Measurements from ENCODE around the gene CDC42EP5. TPM values are rescaled to one million over a fixed set of nuclear protein-coding genes. Genes with fewer than 3 reads are reported as not detected.
A peak's percentile ranks its signal among the peaks of the same experiment; 100 is the strongest.
"Not testable (repeated sequence)": the region's sequence is repeated elsewhere in the genome, so short reads cannot be mapped to it uniquely, and the experiment has no call there.

The CDC42EP5 gene
- total and polyA plus RNA-seq, 7 experiments from 2014 or later, result not detected

DNA sequence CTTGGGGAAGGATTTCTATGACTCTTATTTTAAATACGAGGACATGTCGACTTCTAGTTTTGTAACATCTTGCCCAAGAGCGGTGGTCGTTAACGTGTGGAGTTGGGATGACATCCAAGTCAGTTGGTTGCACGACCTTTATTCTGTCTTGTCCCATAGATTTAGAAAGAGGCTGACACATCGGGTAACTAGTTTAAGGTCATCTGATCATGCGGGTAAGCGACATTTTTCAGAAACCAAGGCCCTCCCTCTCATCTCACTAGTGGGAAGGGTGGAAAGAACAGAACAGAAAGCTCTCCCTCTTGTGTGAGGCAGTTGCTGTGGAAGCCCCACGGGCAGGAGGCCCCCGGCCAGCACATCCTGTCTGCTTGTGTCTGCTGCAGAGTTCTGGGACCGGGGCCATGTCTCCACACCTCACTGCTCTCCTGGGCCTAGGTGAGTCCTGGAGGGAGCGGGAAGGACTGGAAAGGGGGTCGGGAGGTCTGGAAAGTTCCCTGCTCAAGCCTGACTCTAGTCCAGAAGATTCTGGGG lies 29.5 kb upstream of the CDC42EP5 start, which contains the start of gene LAIR2:
Gene LAIR2 (plus strand): TSS at position 314 of the 531 bp plus-strand sequence. CDS start 88 bp downstream, at position 402.
- peak within 1 kb of the TSS in 1 of 9 donors; percentile 49 for H3K27ac Mint-ChIP-seq
- no peaks in the 10 kb centered on the region for H3K36me3 ChIP-seq (ENCODE audit: control insufficient read depth in 2 of 3, insufficient read depth in 3 of 3, low read length in 3 of 3)
- H3K9me3 ChIP-seq (ENCODE audit: control insufficient read depth in 2 of 3, low read length in 3 of 3), result no peaks in the 10 kb centered on the region
- intact Hi-C loops (cut with micrococcal nuclease), result no loop called here
- POLR2A ChIA-PET, result no interaction called here
- no peaks in the 10 kb centered on the region for H3K27me3 ChIP-seq (ENCODE audit: control insufficient read depth in 2 of 2, insufficient read depth in 2 of 2, low read length in 2 of 2)
- peaks cover 14 to 25% (median 21%) of the 10 kb centered on the region in 5 donors for H3K27me3 Mint-ChIP-seq
- H3K9me3 Mint-ChIP-seq, result peaks cover 0 to 2% (median 0%) of the 10 kb centered on the region in 11 donors
- H3K4me3 ChIP-seq (ENCODE audit: low read length), result no peak within 1 kb of the TSS
- peaks cover 0 to 4% (median 0%) of the 10 kb centered on the region in 5 donors for H3K36me3 Mint-ChIP-seq
- CTCF ChIA-PET, result no interaction called here
- ATAC-seq (no peak), DNase-seq (peak in 2 of 9 donors; percentile 6 to 32)
- H3K27ac ChIP-seq (ENCODE audit: low read depth, low read length), result no peak within 1 kb of the TSS
- H3K4me1 ChIP-seq (ENCODE audit: control insufficient read depth in 2 of 2, insufficient read depth in 2 of 2, low read length in 2 of 2), result peaks cover 5 to 14% of the 10 kb centered on the region in 2 donors
- peaks cover 11 to 43% (median 20%) of the 10 kb centered on the region in 7 donors for H3K4me1 Mint-ChIP-seq
- peak within 1 kb of the TSS in 2 of 10 donors; percentile 21 to 72 for H3K4me3 Mint-ChIP-seq

DNA sequence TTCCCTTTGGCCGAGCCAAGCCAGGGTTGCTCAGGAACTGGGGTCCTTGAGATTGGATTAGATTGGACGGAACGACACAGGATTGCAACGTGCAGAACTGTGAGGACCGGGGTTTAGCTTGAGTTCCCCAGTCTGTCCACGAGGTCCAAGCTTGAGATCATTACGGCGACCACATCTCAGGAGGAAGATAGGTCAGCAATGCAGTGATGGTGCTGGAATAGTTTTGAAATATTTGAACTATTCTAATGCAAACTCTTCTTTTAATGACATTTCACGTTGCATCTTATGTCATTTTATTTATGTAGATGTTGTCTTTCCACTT lies 25.3 kb upstream of the CDC42EP5 start:
- POLR2A ChIA-PET; H3K4me3 ChIP-seq (ENCODE audit: low read length); H3K27ac Mint-ChIP-seq; H3K27me3 ChIP-seq (ENCODE audit: control insufficient read depth in 2 of 2, insufficient read depth in 2 of 2, low read length in 2 of 2); H3K9me3 Mint-ChIP-seq; H3K4me1 ChIP-seq (ENCODE audit: control insufficient read depth in 2 of 2, insufficient read depth in 2 of 2, low read length in 2 of 2); H3K36me3 ChIP-seq (ENCODE audit: control insufficient read depth in 2 of 3, insufficient read depth in 3 of 3, low read length in 3 of 3); H3K36me3 Mint-ChIP-seq; intact Hi-C loops (cut with micrococcal nuclease); DNase-seq; H3K9me3 ChIP-seq (ENCODE audit: control insufficient read depth in 2 of 3, low read length in 3 of 3); H3K27ac ChIP-seq (ENCODE audit: low read depth, low read length); CTCF ChIA-PET: not testable (repeated sequence)
- Mint-ChIP-seq H3K4me3 (peak overlapping the region in 7 of 10 donors; percentile 10 to 64 (median 45)), H3K4me1 (peaks cover 14 to 31% (median 23%) of the 10 kb centered on the region in 7 donors), H3K27me3 (peaks cover 6 to 38% (median 19%) of the 10 kb centered on the region in 5 donors)
- peak; percentile 70 for ATAC-seq

DNA sequence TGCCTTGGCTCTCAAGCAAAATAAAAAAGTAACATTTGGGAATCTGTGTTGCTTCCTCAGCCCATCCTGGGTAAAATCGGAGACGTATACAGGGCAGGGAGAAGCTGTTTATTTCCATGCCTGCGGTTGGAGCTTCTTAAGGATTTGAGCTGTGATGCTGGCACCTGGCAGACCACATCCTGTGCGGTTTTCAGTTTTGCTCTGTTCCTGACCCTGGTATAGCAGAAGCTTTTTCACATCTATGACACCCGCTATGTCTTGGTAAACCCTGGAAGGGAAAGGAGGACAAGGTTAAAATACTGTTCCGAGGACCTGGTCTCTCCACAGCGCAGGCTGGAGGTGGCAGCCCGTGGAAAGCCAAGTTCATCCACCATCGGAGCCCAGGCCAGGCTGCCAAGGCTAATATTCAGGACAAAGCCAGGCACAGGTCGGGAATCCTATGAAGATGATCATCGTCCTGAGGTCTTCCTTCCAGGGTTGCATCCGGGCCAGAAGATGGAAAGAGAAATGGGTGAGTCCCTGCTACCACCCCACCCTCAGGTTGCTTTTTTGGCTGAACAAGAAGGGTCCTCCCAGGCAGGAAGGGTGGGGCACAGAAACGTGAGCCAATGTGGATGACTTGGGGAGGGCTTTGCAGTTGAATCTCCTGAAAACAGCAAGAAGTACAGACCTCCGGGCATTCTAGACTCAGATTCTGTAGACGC lies 24.8 kb upstream of the CDC42EP5 start:
- H3K36me3 Mint-ChIP-seq; H3K4me3 ChIP-seq (ENCODE audit: low read length); H3K36me3 ChIP-seq (ENCODE audit: control insufficient read depth in 2 of 3, insufficient read depth in 3 of 3, low read length in 3 of 3); H3K27me3 ChIP-seq (ENCODE audit: control insufficient read depth in 2 of 2, insufficient read depth in 2 of 2, low read length in 2 of 2); H3K27ac ChIP-seq (ENCODE audit: low read depth, low read length); H3K4me1 ChIP-seq (ENCODE audit: control insufficient read depth in 2 of 2, insufficient read depth in 2 of 2, low read length in 2 of 2); H3K9me3 Mint-ChIP-seq; H3K9me3 ChIP-seq (ENCODE audit: control insufficient read depth in 2 of 3, low read length in 3 of 3); intact Hi-C loops (cut with micrococcal nuclease); CTCF ChIA-PET: not testable (repeated sequence)
- POLR2A ChIA-PET, result interaction anchor here (1.0 kb wide), 1 partner anchor 49 kb away, joined by 3 read pairs; the partner anchor contains the start of gene LENG8
- H3K27me3 Mint-ChIP-seq, result peaks cover 6 to 42% (median 24%) of the 10 kb centered on the region in 5 donors
- peak overlapping the region; percentile 37 to 79 (median 58) for H3K4me3 Mint-ChIP-seq
- peak in 4 of 9 donors; percentile 11 to 28 (median 20) for DNase-seq
- peak overlapping the region in 1 of 9 donors; percentile 65 for H3K27ac Mint-ChIP-seq
- H3K4me1 Mint-ChIP-seq, result peaks cover 14 to 31% (median 23%) of the 10 kb centered on the region in 7 donors
- peak; percentile 73 for ATAC-seq

DNA sequence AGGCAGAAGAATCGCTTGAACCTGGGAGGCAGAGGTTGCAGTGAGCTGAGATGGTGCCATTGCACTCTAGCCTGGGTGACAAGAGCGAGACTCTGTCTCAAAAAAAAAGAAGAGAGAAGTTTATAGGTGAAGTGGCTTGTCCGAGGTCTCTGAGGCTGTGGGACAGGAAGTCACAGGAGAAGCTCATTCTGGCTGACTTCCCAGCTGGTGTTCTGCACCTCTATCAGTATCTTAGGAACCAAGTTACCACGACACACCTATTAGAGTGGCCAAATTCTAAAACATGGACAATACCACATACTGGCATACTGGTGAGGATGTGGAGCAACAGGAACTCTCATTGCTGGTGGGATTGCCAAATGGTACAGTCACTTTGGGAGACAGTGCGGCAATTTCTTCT lies 22.2 kb upstream of the CDC42EP5 start:
- H3K36me3 Mint-ChIP-seq; intact Hi-C loops (cut with micrococcal nuclease); DNase-seq; H3K27ac ChIP-seq (ENCODE audit: low read depth, low read length); POLR2A ChIA-PET; H3K9me3 Mint-ChIP-seq; H3K4me1 ChIP-seq (ENCODE audit: control insufficient read depth in 2 of 2, insufficient read depth in 2 of 2, low read length in 2 of 2); H3K36me3 ChIP-seq (ENCODE audit: control insufficient read depth in 2 of 3, insufficient read depth in 3 of 3, low read length in 3 of 3); H3K27me3 ChIP-seq (ENCODE audit: control insufficient read depth in 2 of 2, insufficient read depth in 2 of 2, low read length in 2 of 2); H3K4me3 Mint-ChIP-seq; H3K4me3 ChIP-seq (ENCODE audit: low read length); H3K27ac Mint-ChIP-seq; ATAC-seq; H3K9me3 ChIP-seq (ENCODE audit: control insufficient read depth in 2 of 3, low read length in 3 of 3): not testable (repeated sequence)
- peaks cover 7 to 47% (median 22%) of the 10 kb centered on the region in 5 donors for H3K27me3 Mint-ChIP-seq
- peaks cover 12 to 27% (median 23%) of the 10 kb centered on the region in 7 donors for H3K4me1 Mint-ChIP-seq
- CTCF ChIA-PET, result interaction anchor here (0.9 kb wide), 2 partner anchors 14 to 15 kb away, joined by 5 to 8 read pairs; no protein-coding TSS in a partner anchor

DNA sequence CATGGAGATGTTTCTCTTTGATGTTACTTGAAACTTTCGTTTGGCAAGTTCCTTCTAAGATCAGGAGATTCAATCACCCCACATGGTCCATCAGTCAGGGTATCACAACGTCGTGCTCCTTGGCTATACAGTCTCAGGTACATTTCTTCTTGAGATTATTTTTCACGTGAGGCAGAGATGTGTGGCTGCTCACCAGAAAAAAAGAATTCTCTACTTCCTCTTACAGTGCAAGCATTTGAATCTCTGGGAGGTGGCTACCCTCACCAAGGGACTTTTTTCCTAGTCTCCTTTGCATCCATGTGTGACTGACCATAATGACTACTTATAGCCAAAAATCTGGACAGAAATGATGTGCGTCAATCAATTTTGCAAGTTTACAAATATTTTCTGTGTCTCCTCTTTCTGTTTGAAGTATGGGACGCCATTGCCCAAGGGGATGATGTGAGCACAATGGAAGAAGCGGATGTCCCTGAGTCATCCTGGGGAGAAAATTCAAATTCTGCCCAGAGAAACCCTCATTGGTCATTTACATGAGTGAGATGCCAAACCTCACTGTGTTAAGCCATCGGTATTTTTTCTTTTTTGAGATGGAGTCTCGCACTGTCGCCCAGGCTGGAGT lies 21.0 kb upstream of the CDC42EP5 start:
- peaks cover 9 to 22% (median 19%) of the 10 kb centered on the region in 7 donors for H3K4me1 Mint-ChIP-seq
- H3K9me3 Mint-ChIP-seq, result peaks cover 0 to 4% (median 0%) of the 10 kb centered on the region in 11 donors
- Histone ChIP-seq H3K27me3 (ENCODE audit: control insufficient read depth in 2 of 2, insufficient read depth in 2 of 2, low read length in 2 of 2) (no peaks in the 10 kb centered on the region), H3K27ac (ENCODE audit: low read depth, low read length) (no peak overlapping the region), H3K4me1 (ENCODE audit: control insufficient read depth in 2 of 2, insufficient read depth in 2 of 2, low read length in 2 of 2) (peaks cover 2 to 3% of the 10 kb centered on the region in 2 donors), H3K4me3 (ENCODE audit: low read length) (no peak overlapping the region), H3K9me3 (ENCODE audit: control insufficient read depth in 2 of 3, low read length in 3 of 3) (no peaks in the 10 kb centered on the region), H3K36me3 (ENCODE audit: control insufficient read depth in 2 of 3, insufficient read depth in 3 of 3, low read length in 3 of 3) (no peaks in the 10 kb centered on the region)
- ChIA-PET POLR2A (no interaction called here), CTCF (interaction anchor here (0.8 to 0.9 kb wide), 2 partner anchors 13 to 15 kb away, joined by 3 to 5 read pairs; no protein-coding TSS in a partner anchor)
- H3K36me3 Mint-ChIP-seq, result no peaks in the 10 kb centered on the region
- no peak for ATAC-seq
- no peak overlapping the region for H3K4me3 Mint-ChIP-seq
- peak overlapping the region in 2 of 9 donors; percentile 42 to 47 for H3K27ac Mint-ChIP-seq
- intact Hi-C loops (cut with micrococcal nuclease), result no loop called here
- peaks cover 7 to 48% (median 18%) of the 10 kb centered on the region in 5 donors for H3K27me3 Mint-ChIP-seq
- no peak for DNase-seq

DNA sequence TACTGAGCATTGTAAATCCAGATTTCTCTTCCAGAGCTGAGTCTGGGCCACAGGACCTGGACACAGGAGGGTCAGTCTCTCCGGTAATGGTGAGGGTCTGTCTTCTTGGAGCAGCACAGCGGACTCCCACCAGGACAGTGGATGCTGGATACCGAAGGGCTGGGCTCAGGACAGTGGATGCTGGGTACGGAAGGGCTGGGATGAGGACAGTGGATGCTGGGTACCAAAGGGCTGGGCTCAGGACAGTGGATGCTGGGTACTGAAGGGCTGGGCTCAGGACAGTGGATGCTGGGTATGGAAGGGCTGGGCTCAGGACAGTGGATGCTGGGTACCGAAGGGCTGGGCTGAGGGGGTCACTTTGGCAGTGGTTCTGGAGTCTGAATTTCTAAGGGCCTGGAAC lies 20.0 kb upstream of the CDC42EP5 start:
- H3K27ac Mint-ChIP-seq; intact Hi-C loops (cut with micrococcal nuclease); H3K4me3 ChIP-seq (ENCODE audit: low read length): not testable (repeated sequence)

More for the DNA sequence above, 20.0 kb upstream of the CDC42EP5 start:
- H3K36me3 ChIP-seq (ENCODE audit: control insufficient read depth in 2 of 3, insufficient read depth in 3 of 3, low read length in 3 of 3); H3K36me3 Mint-ChIP-seq; POLR2A ChIA-PET; H3K27me3 ChIP-seq (ENCODE audit: control insufficient read depth in 2 of 2, insufficient read depth in 2 of 2, low read length in 2 of 2); H3K9me3 ChIP-seq (ENCODE audit: control insufficient read depth in 2 of 3, low read length in 3 of 3); CTCF ChIA-PET; H3K4me1 ChIP-seq (ENCODE audit: control insufficient read depth in 2 of 2, insufficient read depth in 2 of 2, low read length in 2 of 2); H3K9me3 Mint-ChIP-seq; ATAC-seq; H3K4me3 Mint-ChIP-seq; H3K27ac ChIP-seq (ENCODE audit: low read depth, low read length); DNase-seq: not testable (repeated sequence)
- H3K4me1 Mint-ChIP-seq, result peaks cover 6 to 19% (median 11%) of the 10 kb centered on the region in 7 donors
- peaks cover 7 to 46% (median 18%) of the 10 kb centered on the region in 5 donors for H3K27me3 Mint-ChIP-seq
